CD4-positive, alpha-beta T cell (primary cell): ENCODE measurements around the gene LPCAT2. TPM values are rescaled to one million over a fixed set of nuclear protein-coding genes. Genes with fewer than 3 reads are reported as not detected.

Source experiments
- ATAC-seq: fragments of 200-7000 bp; cut with Tn5 transposase; one replicate; pipeline ENCODE4 v1.10.0; 2022; ENCODE audit warnings: mild to moderate bottlenecking; ENCODE audit not compliant: poor library complexity
- CTCF ChIA-PET: fragments of 350-600 bp; sonication (Branson Sonifier 250); formaldehyde crosslinking; loops from one replicate; lab custom pipeline; 2021; ENCODE audit warnings: antibody characterized with exemption, inconsistent platforms; lab: Charles Lee
- POLR2A ChIA-PET: fragments of 350-600 bp; sonication (Branson Sonifier 250); formaldehyde crosslinking; loops from one replicate; lab custom pipeline; 2021; ENCODE audit warnings: antibody characterized with exemption, inconsistent platforms; lab: Charles Lee
- DNase-seq, 14 experiments: peaks; one replicate each; pipeline ENCODE4 v3.0.0-alpha.2; 2013 to 2020; ENCODE audit warnings: mixed read lengths in 2 of 14
- H3K27ac ChIP-seq, 2 donors: one replicate each; pipeline versions ENCODE4 v1.5.1 to v1.7.0; 2013; ENCODE audit warnings: low read length in 2 of 2, low read depth in 1 of 2, mild to moderate bottlenecking in 1 of 2
- H3K27me3 ChIP-seq, 2 experiments: 1 replicate in 1 of 2; 2 replicates in 1 of 2; pipeline versions ENCODE4 v1.6.1 to v1.7.0; 2013; ENCODE audit warnings: low read length in 2 of 2, control low read depth in 1 of 2, mild to moderate bottlenecking in 1 of 2, moderate library complexity in 1 of 2; ENCODE audit not compliant: insufficient read depth in 2 of 2, control insufficient read depth in 1 of 2
- H3K36me3 ChIP-seq: one replicate; pipeline ENCODE4 v1.6.1; 2013; ENCODE audit warnings: low read length, control low read depth; ENCODE audit not compliant: insufficient read depth
- H3K4me1 ChIP-seq: one replicate; pipeline ENCODE4 v1.6.1; 2013; ENCODE audit warnings: low read length, control low read depth; ENCODE audit not compliant: insufficient read depth
- H3K4me3 ChIP-seq: one replicate; pipeline ENCODE4 v1.5.1; 2013; ENCODE audit warnings: mild to moderate bottlenecking, low read length, moderate library complexity
- H3K9me3 ChIP-seq, 2 experiments: 1 replicate in 1 of 2; 2 replicates in 1 of 2; pipeline versions ENCODE4 v1.6.1 to v1.7.0; 2013; ENCODE audit warnings: low read length in 2 of 2, mild to moderate bottlenecking in 2 of 2, control low read depth in 1 of 2, moderate library complexity in 1 of 2; ENCODE audit not compliant: control insufficient read depth in 1 of 2, insufficient read depth in 1 of 2
- H3K27ac Mint-ChIP-seq: one replicate; pipeline ENCODE4 v1.8.0; 2020; ENCODE audit warnings: mixed read lengths
- H3K27me3 Mint-ChIP-seq: one replicate; pipeline ENCODE4 v1.8.0; 2021; ENCODE audit warnings: mixed read lengths
- H3K36me3 Mint-ChIP-seq: one replicate; pipeline ENCODE4 v1.8.0; 2021; ENCODE audit warnings: low read depth, mixed read lengths
- H3K4me1 Mint-ChIP-seq: one replicate; pipeline ENCODE4 v1.8.0; 2021; ENCODE audit warnings: low read depth, mixed read lengths
- H3K4me3 Mint-ChIP-seq: one replicate; pipeline ENCODE4 v1.8.0; 2020; ENCODE audit warnings: mild to moderate bottlenecking, mixed read lengths
- H3K9me3 Mint-ChIP-seq: one replicate; pipeline ENCODE4 v1.8.0; 2020; ENCODE audit warnings: mixed read lengths
- intact Hi-C, 2 experiments: fragments of 100-400 bp; cut with DNase I in 1 of 2; cut with micrococcal nuclease in 1 of 2; formaldehyde crosslinking; loops; one replicate each; pipeline versions ENCODE4 v1.15.1 to v1.9.0; 2023 to 2025; cut with DNase I, micrococcal nuclease
- total RNA-seq, 174 experiments: library from RNA in 2 of 174; stranded (reverse) in 2 of 174; gene quantifications; one replicate each; pipeline ENCODE4 v1.2.3 and lab custom pipeline; 2021 to 2026
- TF ChIP-seq, protein P1 (sequence below): fragments of 200-600 bp; IDR thresholded peaks from one replicate; pipeline ENCODE4 v1.8.0; 2022; ENCODE audit warnings: antibody characterized with exemption, mild to moderate bottlenecking

The LPCAT2 gene
- total RNA-seq, 2 experiments from 2014 or later = 0.22 to 0.36 TPM

DNA sequence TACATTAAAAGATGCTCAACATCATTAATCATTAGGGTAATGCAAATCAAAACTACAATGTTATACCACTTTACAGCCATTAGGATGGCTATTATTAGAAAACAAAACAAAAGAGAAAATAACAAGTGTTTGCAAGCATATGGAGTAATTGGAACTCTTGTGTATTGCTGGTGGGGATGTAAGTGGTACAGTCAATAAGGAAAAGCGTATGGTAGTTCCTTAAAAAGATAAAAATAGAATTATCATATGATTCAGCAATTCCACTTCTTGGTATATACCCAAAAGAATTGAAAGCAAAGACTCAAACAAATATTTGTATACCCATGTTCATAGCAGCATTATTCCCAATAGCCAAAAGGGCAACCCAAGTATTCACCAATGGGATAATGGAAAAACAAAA is 56.2 kb downstream of the LPCAT2 start:
- no peaks in the 10 kb centered on the region for H3K4me1 Mint-ChIP-seq
- H3K4me1 ChIP-seq = no peaks in the 10 kb centered on the region
- no peak overlapping the region for H3K4me3 ChIP-seq
- H3K4me3 Mint-ChIP-seq = no peak overlapping the region
- ATAC-seq = no peak
- H3K27ac ChIP-seq = no peak overlapping the region
- no peak for DNase-seq
- TF ChIP-seq, protein P1, sequence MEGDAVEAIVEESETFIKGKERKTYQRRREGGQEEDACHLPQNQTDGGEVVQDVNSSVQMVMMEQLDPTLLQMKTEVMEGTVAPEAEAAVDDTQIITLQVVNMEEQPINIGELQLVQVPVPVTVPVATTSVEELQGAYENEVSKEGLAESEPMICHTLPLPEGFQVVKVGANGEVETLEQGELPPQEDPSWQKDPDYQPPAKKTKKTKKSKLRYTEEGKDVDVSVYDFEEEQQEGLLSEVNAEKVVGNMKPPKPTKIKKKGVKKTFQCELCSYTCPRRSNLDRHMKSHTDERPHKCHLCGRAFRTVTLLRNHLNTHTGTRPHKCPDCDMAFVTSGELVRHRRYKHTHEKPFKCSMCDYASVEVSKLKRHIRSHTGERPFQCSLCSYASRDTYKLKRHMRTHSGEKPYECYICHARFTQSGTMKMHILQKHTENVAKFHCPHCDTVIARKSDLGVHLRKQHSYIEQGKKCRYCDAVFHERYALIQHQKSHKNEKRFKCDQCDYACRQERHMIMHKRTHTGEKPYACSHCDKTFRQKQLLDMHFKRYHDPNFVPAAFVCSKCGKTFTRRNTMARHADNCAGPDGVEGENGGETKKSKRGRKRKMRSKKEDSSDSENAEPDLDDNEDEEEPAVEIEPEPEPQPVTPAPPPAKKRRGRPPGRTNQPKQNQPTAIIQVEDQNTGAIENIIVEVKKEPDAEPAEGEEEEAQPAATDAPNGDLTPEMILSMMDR = no peak
- H3K36me3 Mint-ChIP-seq = no peaks in the 10 kb centered on the region
- no peak overlapping the region for H3K27ac Mint-ChIP-seq
- ChIA-PET POLR2A (no interaction called here), CTCF (no interaction called here)
- no peaks in the 10 kb centered on the region for H3K36me3 ChIP-seq
- no peaks in the 10 kb centered on the region for H3K9me3 ChIP-seq
- no peaks in the 10 kb centered on the region for H3K27me3 ChIP-seq
- H3K9me3 Mint-ChIP-seq = no peaks in the 10 kb centered on the region
- H3K27me3 Mint-ChIP-seq = no peaks in the 10 kb centered on the region
- intact Hi-C loops = no loop called here

- H3K4me1 ChIP-seq = no peaks in the 10 kb centered on the region
- TF ChIP-seq, protein P1 = no peak
- ATAC-seq = no peak
- Mint-ChIP-seq H3K4me1 (no peaks in the 10 kb centered on the region), H3K36me3 (no peaks in the 10 kb centered on the region), H3K27me3 (no peaks in the 10 kb centered on the region), H3K4me3 (no peak within 1 kb of the TSS), H3K9me3 (no peaks in the 10 kb centered on the region), H3K27ac (no peak within 1 kb of the TSS)
- CTCF ChIA-PET = no interaction called here
- H3K27me3 ChIP-seq = no peaks in the 10 kb centered on the region
- no peak for DNase-seq
- H3K36me3 ChIP-seq = no peaks in the 10 kb centered on the region
- no peak within 1 kb of the TSS for H3K27ac ChIP-seq
- intact Hi-C loops = no loop called here
- POLR2A ChIA-PET = no interaction called here
- no peaks in the 10 kb centered on the region for H3K9me3 ChIP-seq
- no peak within 1 kb of the TSS for H3K4me3 ChIP-seq
Measured at GRCh38 chr16:55566432-55567175, 57.7 kb downstream of the LPCAT2 start, which contains the start of gene CAPNS2. TSS of gene CAPNS2 (plus strand) at chr16:55566684. CDS start at chr16:55566757, 73 bp downstream.

DNA sequence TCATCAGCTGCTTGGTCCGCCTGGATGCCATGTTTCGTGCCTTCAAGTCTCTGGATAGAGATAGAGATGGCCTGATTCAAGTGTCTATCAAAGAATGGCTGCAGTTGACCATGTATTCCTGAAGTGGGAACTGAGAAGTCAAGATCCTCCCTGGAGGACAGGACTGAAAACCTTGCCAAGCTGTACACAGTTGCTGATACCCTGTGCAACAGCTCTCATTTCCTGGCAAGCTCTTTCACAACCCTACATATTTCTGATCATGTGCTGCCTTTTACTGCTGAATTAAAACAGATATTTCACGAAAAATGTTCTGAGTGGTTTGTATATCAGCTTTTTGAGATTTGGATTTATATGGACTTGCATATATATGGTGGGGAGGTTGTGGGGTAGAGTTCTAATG is 58.5 kb downstream of the LPCAT2 start:
- H3K4me3 ChIP-seq = no peak overlapping the region
- CTCF ChIA-PET = no interaction called here
- H3K36me3 Mint-ChIP-seq = no peaks in the 10 kb centered on the region

More for the DNA sequence above, 58.5 kb downstream of the LPCAT2 start:
- Mint-ChIP-seq H3K27me3 (no peaks in the 10 kb centered on the region), H3K4me1 (no peaks in the 10 kb centered on the region), H3K27ac (no peak overlapping the region), H3K9me3 (no peaks in the 10 kb centered on the region), H3K4me3 (no peak overlapping the region)
- intact Hi-C loops = no loop called here
- Histone ChIP-seq H3K9me3 (no peaks in the 10 kb centered on the region), H3K27me3 (no peaks in the 10 kb centered on the region), H3K36me3 (no peaks in the 10 kb centered on the region), H3K27ac (no peak overlapping the region), H3K4me1 (no peaks in the 10 kb centered on the region)
- TF ChIP-seq, protein P1 = no peak
- DNase-seq (no peak), ATAC-seq (no peak)
- POLR2A ChIA-PET = no interaction called here
